SK-N-MC (cell line): ENCODE results near the gene ARSG.

Experiments
- EZH2 ChIP-seq: fragments of 200-600 bp; sonication (generic); IDR thresholded peaks from one replicate; pipeline ENCODE4 v1.6.1; 2017; ENCODE audit warnings: antibody characterized with exemption
- FOXP2 ChIP-seq: optimal IDR thresholded peaks from 2 replicates; pipeline ENCODE3; 2011; ENCODE audit warnings: mild to moderate bottlenecking, moderate library complexity; ENCODE audit not compliant: insufficient read depth; ENCODE audit errors: extremely low read length, control extremely low read depth
- POLR2AphosphoS5 ChIP-seq: IDR thresholded peaks from 2 replicates; pipeline ENCODE4 v1.6.1; 2012; ENCODE audit warnings: mild to moderate bottlenecking, low read depth, low read length, borderline replicate concordance

DNA sequence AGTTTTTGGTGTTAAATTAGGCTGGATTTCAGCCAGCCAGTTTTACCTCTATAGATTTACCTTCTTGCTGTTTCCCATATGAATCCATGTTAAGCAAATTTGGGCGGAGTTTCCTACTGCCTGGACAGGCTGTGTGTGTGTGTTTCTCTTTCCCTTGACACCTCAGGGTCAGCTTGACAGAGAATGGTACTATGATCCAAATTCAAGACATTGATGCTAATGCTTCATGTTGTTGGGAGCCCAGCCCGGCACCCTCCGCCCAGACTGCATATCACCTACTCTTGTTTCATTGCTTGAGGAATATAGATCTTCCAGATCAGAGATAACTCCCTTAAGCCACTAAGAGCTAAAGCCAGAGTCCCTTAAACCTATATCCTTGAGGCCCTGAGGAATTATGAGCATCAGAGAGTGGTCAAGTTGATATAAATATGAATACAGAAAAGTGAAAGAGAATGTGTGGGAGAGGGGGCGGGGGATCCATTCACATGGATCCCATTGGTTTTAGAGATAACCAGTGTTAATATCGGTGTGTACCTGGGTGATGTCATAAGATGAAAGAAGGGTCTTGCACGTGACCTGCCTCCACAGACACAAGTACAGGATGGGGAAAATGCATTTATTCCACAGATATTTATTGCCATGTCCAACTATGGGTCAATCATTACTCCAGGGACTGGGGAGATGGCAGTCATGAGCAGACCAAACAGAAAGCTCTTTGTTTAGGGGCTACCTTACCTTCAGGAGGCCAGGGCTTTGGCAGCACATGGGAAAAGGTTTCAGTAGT is 96.3 kb downstream of the ARSG start:
- no peak for TF ChIP-seq EZH2
- TF ChIP-seq POLR2AphosphoS5 = no peak
- no peak for TF ChIP-seq FOXP2
